VCaP (cell line): Measurements from ENCODE around the gene PRKCSH.
"Not testable (repeated sequence)": the region's sequence is repeated elsewhere in the genome, so short reads cannot be mapped to it uniquely, and the experiment has no call there.

Source experiments
- H3K27ac ChIP-seq: fragments of 450-650 bp; 2 replicates; pipeline ENCODE4 v1.5.1; 2017
- CTCF ChIP-seq: fragments of 450-650 bp; conservative IDR thresholded peaks from 2 replicates; pipeline ENCODE4 v1.5.1; 2017; ENCODE audit warnings: mild to moderate bottlenecking, moderate library complexity

Gene PRKCSH

DNA sequence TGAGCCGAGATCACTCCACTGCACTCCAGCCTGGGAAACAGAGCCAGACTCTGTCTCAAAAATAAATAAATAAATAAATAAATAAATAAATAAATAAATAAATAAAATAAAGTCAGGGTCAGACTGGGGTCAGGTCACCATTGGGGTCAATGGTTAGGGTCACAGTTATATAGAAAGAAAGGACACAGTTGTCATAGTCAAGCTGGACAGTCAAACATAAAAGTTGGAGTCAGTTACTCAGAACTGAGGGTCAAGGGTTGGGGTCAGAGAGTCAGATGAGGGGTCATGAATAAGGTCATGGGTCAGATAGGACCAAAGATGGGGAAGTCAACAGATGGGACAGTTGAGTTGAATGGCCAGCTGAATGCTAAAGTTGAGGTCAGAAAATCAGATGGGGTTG is 34.6 kb upstream of the PRKCSH start:
- H3K27ac ChIP-seq, result no peak overlapping the region
- TF ChIP-seq CTCF, result no peak

- TF ChIP-seq CTCF, result no peak
- no peak overlapping the region for H3K27ac ChIP-seq
Observed at GRCh38 chr19:11401808-11402543, 33.5 kb upstream of the PRKCSH start.

- no peak overlapping the region for H3K27ac ChIP-seq
- no peak for TF ChIP-seq CTCF
Observed at GRCh38 chr19:11404588-11405222, 30.7 kb upstream of the PRKCSH start.

GRCh38 chr19:11405846-11406643 is 29.4 kb upstream of the PRKCSH start:
- H3K27ac ChIP-seq, result no peak overlapping the region
- TF ChIP-seq CTCF, result no peak

DNA sequence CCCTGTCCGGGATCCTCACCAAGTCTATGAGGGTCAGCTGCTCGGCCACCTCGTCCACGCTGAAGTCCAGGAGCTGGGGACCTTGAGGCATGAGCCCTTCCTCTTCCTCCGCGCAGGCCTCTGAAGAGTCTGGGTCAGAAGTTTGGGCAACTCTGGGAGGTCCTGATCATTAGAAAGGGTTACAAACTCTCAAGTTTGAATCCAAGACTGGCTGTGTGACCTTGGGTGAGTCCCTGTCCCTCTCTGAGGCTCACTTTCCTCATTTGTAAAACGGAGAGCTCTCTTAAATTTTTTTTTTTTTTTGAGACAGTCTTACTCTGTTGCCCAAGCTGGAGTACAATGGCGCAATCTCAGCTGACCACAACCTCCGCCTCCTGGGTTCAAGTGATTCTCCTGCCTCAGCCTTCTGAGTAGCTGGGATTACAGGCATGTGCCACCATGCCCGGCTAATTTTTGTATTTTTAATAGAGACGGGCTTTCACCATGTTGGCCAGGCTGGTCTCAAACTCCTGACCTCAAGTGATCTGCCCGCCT is 28.7 kb upstream of the PRKCSH start:
- H3K27ac ChIP-seq, result not testable (repeated sequence)

DNA sequence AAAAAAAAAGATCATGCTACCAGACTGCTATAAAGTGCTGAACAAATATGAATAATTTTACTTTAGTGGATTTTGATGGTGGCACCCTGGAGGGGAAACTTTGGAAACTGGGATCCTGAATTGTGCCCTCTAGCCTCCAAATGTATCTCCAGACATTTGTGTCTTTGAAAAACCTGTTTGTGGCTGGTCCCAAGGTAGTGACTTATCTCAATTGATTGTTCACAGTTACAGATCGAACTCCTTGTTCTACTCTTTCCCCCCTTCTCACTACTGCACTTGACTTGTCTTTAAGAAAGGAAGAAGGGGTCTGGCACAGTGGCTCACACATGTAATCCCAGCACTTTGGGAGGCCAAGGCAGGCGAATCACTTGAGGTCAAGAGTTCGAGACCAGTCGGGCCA is 26.8 kb upstream of the PRKCSH start:
- no peak overlapping the region for H3K27ac ChIP-seq
- TF ChIP-seq CTCF, result no peak

GRCh38 chr19:11410682-11411081 is 24.8 kb upstream of the PRKCSH start:
- H3K27ac ChIP-seq, result no peak overlapping the region
- no peak for TF ChIP-seq CTCF
